Activated CD8-positive, alpha-beta memory T cell treated with anti-CD3 and anti-CD28 coated beads, Interleukin-2, amount 50 U/mL, for 48 hours (primary cell): ENCODE data around the gene DUOX1.
A peak's percentile ranks its signal among the peaks of the same experiment; 100 is the strongest.

Source experiments
- DNase-seq: peaks from one replicate; pipeline ENCODE4 v3.0.0-alpha.2; 2020

The DUOX1 gene

DNA sequence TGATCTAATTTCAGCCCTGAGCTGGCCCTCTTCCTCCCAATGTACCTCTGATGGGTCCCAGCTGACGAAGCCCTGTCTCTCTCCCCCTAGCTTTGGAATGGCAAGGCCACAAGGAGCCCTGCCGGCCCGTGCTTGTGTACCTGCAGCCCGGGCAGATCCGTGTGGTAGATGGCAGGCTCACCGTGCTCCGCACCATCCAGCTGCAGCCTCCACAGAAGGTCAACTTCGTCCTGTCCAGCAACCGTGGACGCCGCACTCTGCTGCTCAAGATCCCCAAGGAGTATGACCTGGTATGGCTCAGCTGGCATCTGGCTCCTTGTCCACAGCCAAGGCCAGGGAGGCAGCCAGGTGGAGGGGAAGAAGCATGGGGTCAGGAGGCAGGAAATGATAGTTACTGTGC, 14.2 kb downstream of the DUOX1 start:
- no peak for DNase-seq

DNA sequence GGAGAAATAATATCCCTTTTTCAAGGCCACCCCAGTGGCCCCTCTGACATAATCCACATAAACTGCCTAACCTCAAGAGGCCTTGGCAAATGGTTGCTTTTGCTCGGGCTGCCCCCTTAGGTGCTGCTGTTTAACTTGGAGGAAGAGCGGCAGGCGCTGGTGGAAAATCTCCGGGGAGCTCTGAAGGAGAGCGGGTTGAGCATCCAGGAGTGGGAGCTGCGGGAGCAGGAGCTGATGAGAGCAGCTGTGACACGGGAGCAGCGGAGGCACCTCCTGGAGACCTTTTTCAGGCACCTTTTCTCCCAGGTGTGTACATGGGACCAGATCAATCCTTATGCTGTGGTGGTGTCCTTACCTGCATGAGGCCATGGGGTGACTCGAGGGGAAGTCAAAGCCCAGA, 15.0 kb downstream of the DUOX1 start:
- no peak for DNase-seq

DNA sequence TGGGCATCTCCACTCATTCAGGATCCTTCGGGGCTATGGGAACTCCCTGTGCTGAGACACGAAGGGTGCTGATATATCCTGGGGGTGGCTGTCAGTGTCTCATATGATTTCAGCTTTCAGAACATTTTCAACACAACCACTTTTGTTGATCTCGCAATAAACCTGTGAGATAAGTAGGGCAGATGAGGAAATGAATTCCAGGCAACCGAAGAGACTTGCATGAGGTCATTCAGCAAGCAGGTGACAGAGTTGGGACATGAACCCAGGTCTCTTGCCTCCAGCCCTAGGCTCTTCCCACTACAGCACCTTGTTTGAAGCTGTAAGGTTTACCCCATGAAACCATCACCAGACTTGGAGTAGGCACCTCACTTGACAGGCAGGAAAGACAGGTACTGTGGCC, 16.6 kb downstream of the DUOX1 start:
- no peak for DNase-seq

DNA sequence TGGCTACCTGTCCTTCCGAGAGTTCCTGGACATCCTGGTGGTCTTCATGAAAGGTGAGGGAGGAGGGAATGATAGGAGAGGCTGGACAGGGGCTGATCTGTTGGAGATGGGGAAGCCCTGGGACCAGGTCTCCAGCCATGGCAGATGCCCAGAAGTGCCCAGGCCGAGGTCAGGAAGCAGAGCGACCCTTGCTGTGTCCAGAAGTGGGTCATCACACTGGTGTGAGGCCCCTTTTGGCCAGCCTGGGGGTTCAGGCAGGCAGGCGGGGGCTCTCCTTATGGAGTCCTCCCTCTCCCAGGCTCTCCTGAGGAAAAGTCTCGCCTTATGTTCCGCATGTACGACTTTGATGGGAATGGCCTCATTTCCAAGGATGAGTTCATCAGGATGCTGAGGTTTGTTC, 17.8 kb downstream of the DUOX1 start:
- DNase-seq: no peak

DNA sequence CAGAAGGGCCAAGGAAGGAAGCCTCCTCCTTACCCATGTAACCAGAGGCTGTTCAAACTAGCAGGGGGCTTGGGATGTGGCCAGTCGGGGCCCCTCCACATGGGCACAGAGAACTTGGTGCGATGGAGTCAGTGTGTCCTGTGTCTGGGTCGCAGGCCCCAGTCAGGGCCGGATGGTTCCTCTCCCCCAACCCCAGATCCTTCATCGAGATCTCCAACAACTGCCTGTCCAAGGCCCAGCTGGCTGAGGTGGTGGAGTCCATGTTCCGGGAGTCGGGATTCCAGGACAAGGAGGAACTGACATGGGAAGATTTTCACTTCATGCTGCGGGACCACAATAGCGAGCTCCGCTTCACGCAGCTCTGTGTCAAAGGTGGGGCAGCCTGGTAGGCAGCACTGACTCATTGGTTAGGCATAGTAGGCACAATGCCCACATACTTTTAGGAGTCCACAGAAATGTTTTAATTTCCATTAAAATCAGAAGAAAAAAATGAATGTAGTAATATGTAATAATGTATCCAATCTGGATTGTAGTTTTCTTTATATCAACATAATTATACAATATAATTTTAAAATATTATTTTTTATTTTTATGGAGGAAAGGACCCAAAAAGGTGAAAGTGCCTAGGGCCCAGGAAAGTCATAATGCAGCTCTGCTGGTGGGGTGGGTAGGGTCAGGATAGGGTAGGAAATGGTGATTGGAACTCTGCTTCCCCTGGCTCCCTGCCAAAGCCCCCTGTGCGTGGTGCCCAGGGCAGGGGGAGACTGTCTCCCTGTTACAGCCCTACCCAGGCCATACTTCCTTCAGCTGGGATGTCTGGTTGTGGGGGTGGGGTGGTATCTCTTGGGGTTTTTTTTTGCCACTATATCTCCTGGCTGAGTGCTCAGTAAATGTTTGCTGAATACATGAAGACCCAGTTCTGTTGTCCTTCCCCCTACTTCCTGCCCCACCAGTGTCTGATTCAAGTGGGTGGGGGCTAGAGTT, 18.6 kb downstream of the DUOX1 start:
- DNase-seq: no peak

DNA sequence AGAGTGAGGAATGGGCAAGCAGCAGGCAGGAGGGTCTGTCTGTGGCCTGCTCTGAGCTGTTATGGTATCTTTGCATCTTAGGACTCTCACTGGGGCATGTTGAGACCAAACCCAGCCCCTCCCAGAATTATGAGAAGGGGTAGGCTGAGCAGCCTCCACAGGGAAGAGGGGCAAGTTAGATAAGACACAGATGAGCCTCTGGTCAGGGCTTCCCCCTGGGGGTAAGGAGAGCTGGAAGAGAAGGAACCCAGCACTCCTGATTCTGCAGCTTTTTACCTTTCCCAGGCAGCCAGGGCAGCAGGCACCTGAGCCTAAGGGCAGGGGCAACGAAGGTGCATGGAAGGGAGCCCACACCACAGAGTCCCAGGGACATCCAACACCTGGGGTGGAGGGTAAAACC, 19.3 kb downstream of the DUOX1 start:
- DNase-seq: no peak

DNA sequence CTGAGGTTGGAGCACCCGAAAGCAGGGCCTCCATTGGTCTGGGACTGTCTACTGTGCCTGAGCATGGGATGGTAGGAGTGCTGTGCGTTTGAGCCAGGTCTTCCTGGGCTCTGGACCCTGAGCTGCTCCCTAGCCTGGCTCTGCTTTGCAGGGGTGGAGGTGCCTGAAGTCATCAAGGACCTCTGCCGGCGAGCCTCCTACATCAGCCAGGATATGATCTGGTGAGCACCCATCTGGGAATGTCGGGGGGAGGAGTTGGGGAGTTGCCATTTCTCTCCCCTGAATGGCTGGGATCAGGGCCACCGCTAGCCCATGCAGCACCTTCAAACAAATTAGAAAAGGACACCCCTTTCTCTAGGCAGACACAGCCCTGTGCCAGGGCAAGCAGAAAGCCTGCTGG, 20.7 kb downstream of the DUOX1 start:
- no peak for DNase-seq

DNA sequence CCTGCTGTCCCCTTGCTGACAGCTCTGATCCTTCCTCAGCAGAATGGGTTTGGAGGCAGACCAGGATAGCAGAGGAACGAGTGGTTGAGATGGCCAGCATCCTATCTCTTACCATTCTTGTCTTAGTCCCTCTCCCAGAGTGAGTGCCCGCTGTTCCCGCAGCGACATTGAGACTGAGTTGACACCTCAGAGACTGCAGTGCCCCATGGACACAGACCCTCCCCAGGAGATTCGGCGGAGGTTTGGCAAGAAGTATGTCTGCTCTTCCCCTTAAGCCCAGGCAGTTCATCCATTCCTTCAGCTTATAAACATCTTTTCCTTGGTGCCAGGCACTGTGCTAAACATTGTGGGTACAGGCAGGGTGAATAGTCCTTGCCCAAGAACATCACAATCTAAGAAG, 21.2 kb downstream of the DUOX1 start:
- DNase-seq: no peak

DNA sequence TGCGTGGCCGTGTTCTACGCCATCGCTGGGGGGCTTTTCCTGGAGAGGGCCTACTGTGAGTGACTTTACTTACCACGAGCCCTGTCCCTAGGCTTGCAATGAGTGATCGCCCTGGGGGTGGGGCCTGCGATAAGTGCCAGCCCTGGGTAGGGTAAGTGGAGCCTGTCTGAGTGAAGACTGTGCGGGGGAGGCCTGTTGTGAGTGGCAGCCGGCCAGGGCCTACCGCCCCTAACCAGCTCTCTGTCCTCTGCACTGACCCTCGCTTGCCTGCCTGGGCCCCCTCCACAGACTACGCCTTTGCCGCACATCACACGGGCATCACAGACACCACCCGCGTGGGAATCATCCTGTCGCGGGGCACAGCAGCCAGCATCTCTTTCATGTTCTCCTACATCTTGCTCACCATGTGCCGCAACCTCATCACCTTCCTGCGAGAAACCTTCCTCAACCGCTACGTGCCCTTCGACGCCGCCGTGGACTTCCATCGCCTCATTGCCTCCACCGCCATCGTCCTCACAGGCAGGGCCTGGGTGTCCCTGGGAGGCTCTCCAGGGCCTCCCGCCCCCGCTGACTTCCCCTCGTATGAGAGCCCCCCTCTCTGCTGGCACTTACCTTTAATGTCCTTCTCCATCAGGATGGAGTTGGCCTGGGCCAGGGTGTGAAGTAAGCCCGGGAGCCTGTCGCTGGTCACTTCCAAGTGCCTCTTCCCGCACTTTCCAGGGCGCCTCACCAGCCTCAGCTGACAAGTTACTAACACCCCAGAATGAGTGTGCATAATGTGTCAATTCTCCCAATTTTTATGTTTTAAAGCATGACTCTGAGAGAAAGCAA, 22.4 kb downstream of the DUOX1 start:
- DNase-seq: no peak

DNA sequence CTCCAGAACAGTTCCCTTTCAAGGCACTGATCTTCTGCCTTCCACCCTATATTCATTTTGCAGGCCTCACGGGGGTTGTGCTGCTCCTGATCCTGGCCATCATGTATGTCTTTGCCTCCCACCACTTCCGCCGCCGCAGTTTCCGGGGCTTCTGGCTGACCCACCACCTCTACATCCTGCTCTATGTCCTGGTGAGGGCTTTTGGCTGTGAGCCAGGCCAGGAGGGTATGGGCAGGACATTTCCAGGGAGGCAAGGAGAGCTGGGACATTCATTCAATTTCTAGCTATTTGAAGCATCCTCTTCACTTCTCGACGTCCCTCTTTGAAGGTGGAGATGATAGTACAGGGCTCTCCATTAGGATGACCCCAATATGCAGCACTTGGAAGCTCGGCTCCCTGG, 25.9 kb downstream of the DUOX1 start:
- DNase-seq: no peak

DNA sequence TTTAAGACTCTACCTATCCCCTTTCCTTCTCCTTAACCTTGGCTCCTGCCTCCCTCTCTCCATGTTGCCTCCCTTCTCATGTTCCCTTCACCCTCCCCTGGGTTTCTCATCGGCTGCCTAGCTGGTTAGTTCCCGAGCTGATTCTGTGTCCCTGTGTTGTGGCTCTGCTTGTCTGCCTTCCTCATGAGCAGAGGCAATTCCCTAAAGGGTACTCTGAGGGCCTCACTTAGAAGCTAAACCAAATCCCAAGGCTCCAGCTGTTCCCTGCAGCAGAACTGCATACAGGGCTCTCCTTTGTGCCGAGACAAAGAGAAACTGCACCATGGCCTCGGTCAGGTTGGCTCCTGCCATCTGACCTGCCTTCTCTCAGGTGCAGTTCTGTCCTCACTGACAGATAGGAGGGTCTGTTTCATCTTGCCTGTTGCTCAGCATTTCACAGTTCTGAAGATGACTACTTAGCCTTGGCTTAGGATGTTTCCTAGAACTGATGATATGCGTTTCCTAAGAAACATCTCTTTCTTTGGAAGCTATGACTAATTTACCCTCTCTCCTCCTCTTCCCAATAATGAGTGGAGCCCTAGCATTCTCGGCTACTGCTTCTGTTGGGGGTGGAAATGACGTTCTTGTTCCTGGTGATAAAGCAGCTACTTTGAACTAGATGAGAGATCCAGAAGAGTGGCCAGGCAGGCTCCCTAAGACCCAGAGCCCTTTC, 27.1 kb downstream of the DUOX1 start:
- no peak for DNase-seq

DNA sequence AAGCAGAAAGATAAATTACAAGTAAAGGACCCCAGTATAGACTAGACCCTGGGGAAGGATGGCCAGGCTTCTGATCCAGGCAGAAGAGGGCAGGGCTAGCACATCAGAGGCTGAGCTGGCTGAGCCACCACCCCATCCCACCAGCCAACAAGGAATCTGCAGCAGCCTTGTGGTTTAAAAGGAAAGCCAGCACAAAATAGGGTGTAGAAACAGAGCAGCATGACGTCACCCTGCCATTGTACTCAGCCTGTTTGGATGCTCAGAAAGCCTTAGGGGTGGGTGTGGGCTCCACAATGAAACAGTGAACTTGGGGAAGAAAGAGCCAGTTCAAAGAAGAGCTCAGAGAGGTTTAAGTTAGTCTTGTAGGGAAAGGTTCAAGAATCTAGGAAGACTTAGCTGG, 28.2 kb downstream of the DUOX1 start:
- DNase-seq: no peak

DNA sequence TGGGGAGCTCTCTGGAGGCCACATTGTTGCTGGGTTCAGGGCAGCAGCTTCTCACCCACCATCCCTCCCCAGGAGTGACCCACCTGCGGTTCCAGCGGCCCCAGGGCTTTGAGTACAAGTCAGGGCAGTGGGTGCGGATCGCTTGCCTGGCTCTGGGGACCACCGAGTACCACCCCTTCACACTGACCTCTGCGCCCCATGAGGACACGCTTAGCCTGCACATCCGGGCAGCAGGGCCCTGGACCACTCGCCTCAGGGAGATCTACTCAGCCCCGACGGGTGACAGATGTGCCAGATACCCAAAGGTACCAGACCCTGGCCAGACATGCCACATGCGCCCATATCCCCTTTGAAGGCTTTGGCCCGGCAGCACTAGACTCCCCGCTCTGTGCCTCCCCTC, 31.9 kb downstream of the DUOX1 start:
- DNase-seq: no peak

DNA sequence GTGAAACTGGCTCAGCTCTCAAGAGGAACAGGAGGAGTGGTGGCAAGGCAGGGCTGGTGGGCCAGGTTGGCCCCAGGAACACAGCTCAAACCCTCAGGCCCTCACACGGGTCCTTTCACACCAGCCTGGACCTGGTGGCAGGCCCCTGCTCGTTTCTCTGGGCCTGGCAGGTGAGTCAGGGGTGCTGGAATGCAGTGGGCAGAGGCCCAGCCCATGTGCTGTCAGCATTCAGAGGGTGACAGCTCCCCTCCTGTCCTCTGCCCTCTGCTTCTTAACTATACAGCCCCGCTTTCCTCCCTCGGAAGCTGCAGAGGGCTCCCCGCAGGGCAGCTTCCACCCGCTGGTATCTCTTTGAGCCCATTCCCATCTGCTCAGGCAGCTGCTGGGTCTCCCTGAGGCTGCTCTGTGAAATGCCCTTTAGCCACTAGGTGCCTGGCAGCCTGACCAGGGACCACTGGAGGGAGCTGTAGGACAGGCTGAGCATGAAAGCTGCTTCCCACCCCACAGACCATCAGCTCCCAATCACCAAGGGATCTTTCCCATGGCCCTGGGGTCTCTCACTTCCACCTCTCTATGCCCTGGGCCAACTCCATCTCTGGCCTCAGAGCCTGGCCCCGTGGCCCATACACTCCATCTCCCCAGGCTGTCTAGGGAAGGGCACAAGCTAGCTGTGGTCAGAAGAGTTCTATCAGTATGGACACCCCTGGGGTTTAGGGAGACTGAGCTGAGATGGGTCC, 33.1 kb downstream of the DUOX1 start:
- DNase-seq: peak; percentile 76

DNA sequence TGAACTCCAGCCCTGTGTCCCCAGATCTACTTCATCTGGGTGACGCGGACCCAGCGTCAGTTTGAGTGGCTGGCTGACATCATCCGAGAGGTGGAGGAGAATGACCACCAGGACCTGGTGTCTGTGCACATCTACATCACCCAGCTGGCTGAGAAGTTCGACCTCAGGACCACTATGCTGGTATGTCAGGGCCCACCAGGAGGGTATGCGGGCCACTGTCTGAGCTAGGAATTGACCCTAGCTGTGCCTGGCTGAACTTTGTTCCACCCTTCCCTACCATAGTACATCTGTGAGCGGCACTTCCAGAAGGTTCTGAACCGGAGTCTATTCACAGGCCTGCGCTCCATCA, 33.7 kb downstream of the DUOX1 start:
- DNase-seq: no peak

DNA sequence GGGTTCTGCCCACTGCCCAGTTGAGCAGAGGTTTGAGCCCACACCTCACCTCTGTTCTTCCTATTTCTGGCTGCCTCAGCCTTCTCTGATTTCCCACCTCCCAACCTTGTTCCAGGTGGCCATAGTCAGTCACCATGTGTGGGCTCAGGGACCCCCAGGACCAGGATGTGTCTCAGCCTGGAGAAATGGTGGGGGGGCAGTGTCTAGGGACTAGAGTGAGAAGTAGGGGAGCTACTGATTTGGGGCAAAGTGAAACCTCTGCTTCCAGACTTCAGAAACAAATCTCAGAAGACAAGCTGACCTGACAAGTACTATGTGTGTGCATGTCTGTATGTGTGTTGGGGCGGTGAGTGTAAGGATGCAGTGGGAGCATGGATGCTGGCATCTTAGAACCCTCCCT, 35.1 kb downstream of the DUOX1 start:
- no peak for DNase-seq

DNA sequence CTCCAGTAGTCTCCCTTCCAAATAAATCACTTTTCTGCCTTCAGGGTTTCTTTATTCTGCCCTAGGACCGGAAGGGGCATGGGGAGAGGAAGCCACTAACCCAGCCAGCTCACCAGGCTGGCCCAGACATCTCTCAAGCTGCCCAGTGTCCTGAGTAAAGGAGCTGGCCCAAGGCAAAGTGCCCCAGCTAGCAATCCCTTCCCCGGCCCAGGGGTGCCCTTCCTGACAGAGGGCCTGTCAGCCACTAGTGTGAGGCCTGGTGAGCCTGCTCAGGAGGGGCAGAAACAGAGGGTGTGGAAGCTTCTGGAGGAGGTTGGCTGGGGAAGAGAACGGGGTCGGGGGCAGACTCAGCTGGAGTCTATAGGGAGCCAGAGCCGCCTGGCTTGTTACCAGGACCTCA, 35.7 kb downstream of the DUOX1 start:
- DNase-seq: no peak

DNA sequence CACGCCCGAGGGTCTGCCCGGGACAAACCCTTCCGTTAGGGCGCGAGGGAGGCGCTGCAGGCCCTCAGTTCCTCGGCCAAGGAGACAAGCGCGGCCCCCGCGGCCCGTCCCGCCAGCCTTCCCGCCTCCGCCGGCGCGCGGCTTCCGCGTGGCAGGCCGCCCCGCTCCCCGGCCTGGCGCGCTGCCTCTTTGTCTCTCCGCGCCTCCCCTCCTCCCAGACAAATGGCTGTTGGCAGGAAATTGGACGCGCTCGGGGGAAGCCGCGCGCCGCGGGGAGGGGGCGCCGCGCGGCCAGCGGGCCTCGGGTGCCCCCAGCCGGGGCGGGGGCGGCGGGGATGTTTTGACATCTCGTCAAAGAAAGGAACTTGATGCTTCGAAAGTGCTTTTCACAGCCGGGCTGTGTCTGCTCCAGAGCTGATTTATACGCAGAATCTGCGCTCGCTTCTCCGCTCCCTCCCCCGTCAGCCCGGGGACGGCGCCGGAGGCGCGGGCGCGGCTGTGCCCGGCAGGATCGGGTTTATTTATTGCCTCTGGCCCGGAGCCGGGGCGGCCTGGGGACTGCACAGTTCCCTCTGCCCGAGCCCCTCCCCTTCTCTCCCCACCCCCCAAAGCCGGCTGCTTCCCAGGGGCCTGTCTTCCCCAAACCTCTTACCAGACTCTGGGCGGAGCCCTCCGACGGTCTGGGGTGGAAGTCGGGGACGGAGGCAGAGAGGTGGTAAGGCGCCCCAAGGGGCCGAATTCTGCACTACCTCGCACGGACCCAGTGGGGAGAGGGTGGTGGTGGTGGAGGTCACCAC, 37.2 kb downstream of the DUOX1 start:
- DNase-seq: peak; percentile 88

DNA sequence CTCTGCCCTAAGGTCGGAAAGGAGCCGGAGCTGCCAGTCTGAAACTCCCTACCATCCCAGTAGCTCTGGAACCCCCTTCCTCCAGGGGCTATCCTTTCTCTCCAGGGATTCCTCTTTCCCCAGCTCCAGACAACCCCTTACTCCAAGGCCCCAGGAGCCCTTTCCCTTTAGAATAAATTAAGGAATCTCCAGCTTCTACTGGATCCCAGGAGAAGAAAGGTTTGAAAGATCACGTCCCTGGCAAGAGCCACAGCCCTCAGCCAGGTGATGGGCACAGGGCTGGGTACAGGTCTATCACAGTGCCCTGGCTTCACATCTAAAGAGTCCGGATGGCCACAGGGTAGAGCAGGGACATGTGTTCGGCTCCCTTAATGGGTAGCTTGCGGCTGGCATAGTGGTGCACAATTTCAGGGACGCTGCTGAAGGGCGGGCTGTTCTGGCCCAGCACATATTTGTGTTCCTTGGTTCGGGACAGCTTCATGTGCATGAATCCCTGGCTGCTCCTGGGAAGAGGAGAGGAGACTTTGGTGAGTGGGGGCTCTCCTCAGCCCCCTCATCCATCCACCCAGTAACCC, 37.9 kb downstream of the DUOX1 start:
- no peak for DNase-seq

DNA sequence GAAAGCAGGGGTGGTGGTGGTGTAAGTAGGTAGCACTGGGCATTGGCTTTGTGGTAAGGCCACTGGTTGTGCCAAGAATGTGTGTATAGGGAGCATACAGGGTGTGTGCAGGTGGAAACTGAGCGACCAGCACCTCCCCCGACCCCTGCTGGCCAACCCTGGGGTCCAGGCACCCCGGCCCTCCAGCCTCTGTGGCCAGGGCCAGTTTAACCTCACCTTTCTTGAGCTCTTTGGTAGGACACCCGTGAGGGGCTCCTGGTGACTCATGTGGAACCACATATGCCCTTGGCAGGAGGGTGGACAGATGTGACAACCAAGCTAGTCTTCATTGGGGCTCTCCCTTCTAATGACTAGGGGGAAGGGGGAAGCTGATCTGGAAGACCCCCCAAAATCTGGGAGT, 38.5 kb downstream of the DUOX1 start:
- DNase-seq: no peak

DNA sequence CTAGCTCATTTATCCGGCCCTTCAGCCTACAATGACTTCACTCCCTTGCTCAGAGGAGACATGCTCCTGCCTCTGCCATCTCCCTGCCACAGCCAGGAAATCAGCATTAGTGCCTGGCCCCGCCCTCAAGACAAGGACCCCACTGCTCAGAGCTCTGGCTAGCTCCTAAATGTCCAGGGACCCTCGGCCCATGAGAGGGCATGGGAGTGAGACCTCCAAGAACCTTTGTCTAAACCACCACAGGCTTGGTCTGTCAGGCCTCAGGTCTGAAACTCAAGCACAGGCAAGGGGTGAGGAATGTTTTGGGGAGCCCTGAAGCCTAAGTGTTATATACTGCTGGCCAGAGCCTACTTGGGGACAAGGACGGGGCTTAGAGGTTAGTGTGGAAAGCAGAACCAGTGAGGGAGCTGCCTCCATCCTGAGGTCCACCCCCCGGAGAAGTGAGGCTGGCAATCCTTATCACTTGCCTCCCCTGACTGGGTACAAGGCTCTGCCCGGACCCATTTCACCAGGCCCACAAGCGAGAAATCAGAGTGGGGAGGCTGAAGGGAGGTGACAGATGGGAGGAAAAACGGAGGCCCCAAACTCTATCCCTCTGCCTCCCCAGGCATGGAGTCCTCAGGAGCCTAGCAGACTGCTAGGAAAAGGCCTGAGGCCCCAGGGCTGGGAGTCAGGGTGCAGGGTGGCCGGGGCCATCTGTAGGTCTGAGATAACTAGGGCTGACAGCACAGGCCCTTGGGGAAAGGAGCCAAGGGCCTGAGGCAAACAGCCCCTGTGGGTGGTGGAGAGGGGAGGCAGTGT, 39.2 kb downstream of the DUOX1 start:
- no peak for DNase-seq
